Endothelial cell of umbilical vein (primary cell): ENCODE measurements around the gene SSR1. TPM values are rescaled to one million over a fixed set of nuclear protein-coding genes. Genes with fewer than 3 reads are reported as not detected.

Experiments used
- BruUV-seq: library from RNA; stranded (reverse); fragments of 400-500 nt; replicated peaks from 2 replicates; lab custom pipeline; 2021; lab: Mats Ljungman, UMichigan
- CTCF ChIA-PET: fragments of 300-600, 350-600 bp; sonication (Branson Sonifier 250); formaldehyde crosslinking; loops from one replicate; lab custom pipeline; 2021; ENCODE audit warnings: antibody characterized with exemption, inconsistent platforms; lab: Charles Lee
- POLR2A ChIA-PET: fragments of 300-600, 350-600 bp; sonication (Branson Sonifier 250); formaldehyde crosslinking; loops from one replicate; lab custom pipeline; 2021; ENCODE audit warnings: antibody characterized with exemption, inconsistent platforms; lab: Charles Lee
- DNase-seq: peaks from one replicate; pipeline ENCODE4 v3.0.0-alpha.2; 2011; ENCODE audit warnings: low read depth, low spot score
- FAIRE-seq: peaks from 2 replicates; lab custom pipeline; 2011; peaks lifted over from hg19 to GRCh38; lab: Jason Lieb, UNC
- H2AFZ ChIP-seq: 2 replicates; pipeline ENCODE4 v1.6.0; 2012; ENCODE audit warnings: low read depth, low read length, control low read depth, inconsistent platforms
- H3K27ac ChIP-seq: 2 replicates; pipeline ENCODE4 v1.5.1; 2011; ENCODE audit warnings: low read depth, mild to moderate bottlenecking, control low read depth, low read length, moderate library complexity; ENCODE audit not compliant: insufficient read depth
- H3K27me3 ChIP-seq, 2 experiments: 2 replicates each; pipeline versions ENCODE4 v1.6.0 to v1.6.1; 2011; ENCODE audit warnings: low read length in 2 of 2, mixed read lengths in 1 of 2; ENCODE audit not compliant: control insufficient read depth in 2 of 2, insufficient read depth in 2 of 2
- H3K36me3 ChIP-seq, 2 experiments: 2 replicates in 1 of 2; 3 replicates in 1 of 2; pipeline ENCODE4 v1.5.1; 2011; ENCODE audit warnings: low read length in 2 of 2, mild to moderate bottlenecking in 1 of 2, moderate library complexity in 1 of 2; ENCODE audit not compliant: control insufficient read depth in 2 of 2, insufficient read depth in 2 of 2; ENCODE audit errors: extremely low read depth in 1 of 2
- H3K4me1 ChIP-seq: 3 replicates; pipeline ENCODE4 v1.5.1; 2011; ENCODE audit warnings: mild to moderate bottlenecking, low read length; ENCODE audit not compliant: control insufficient read depth, insufficient read depth; ENCODE audit errors: extremely low read depth
- H3K4me2 ChIP-seq: 2 replicates; pipeline ENCODE4 v1.6.1; 2011; ENCODE audit warnings: low read length, control low read depth, mixed read lengths; ENCODE audit not compliant: insufficient read depth
- H3K4me3 ChIP-seq, 3 experiments: fragments of 200-600 bp in 1 of 3; sonication (generic), shearing (Covaris generic) in 1 of 3; replicated peaks in 1 of 3; 2 replicates each; pipeline ENCODE4 v1.5.1; 2011 to 2016; ENCODE audit warnings: control low read depth in 3 of 3, low read length in 3 of 3, mild to moderate bottlenecking in 2 of 3, inconsistent platforms in 1 of 3, low read depth in 1 of 3, moderate library complexity in 1 of 3; ENCODE audit not compliant: insufficient read depth in 1 of 3
- H3K79me2 ChIP-seq: 2 replicates; pipeline ENCODE4 v1.6.0; 2012; ENCODE audit warnings: low read length, inconsistent platforms; ENCODE audit not compliant: control insufficient read depth, insufficient read depth
- H3K9ac ChIP-seq: replicated peaks from 2 replicates; pipeline ENCODE3; 2011; ENCODE audit warnings: low read length, control low read depth; ENCODE audit not compliant: insufficient read depth; ENCODE audit errors: extremely low read depth
- H3K9me1 ChIP-seq: replicated peaks from 3 replicates; pipeline ENCODE4 v1.6.0; 2011; ENCODE audit warnings: mild to moderate bottlenecking, low read length; ENCODE audit not compliant: control insufficient read depth, insufficient read depth; ENCODE audit errors: extremely low read depth
- H3K9me3 ChIP-seq: replicated peaks from 2 replicates; pipeline ENCODE4 v1.5.1; 2012; ENCODE audit warnings: low read length, inconsistent platforms; ENCODE audit not compliant: control insufficient read depth, insufficient read depth
- H4K20me1 ChIP-seq: replicated peaks from 2 replicates; pipeline ENCODE3; 2011; ENCODE audit warnings: mild to moderate bottlenecking, low read length; ENCODE audit not compliant: control insufficient read depth, insufficient read depth; ENCODE audit errors: extremely low read depth
- CTCF ChIP-seq, 2 donors: IDR thresholded peaks; 1 replicate in 1 of 2; 2 replicates in 1 of 2; pipeline ENCODE4 v1.5.1; 2011; ENCODE audit warnings: low read length in 2 of 2, mild to moderate bottlenecking in 2 of 2, moderate library complexity in 2 of 2, control low read depth in 1 of 2, inconsistent platforms in 1 of 2, low read depth in 1 of 2; ENCODE audit not compliant: insufficient read depth in 1 of 2; ENCODE audit errors: extremely low read depth in 1 of 2
- EZH2 ChIP-seq: IDR thresholded peaks from 2 replicates; pipeline ENCODE4 v1.6.1; 2012; ENCODE audit warnings: borderline replicate concordance, low read depth, mild to moderate bottlenecking, moderate library complexity, low read length, inconsistent platforms; ENCODE audit not compliant: severe bottlenecking
- FOS ChIP-seq: IDR thresholded peaks from 2 replicates; pipeline ENCODE4 v1.6.1; 2011; ENCODE audit warnings: mild to moderate bottlenecking, low read length, moderate library complexity, borderline replicate concordance; ENCODE audit not compliant: insufficient read depth
- GATA2 ChIP-seq: IDR thresholded peaks from 2 replicates; pipeline ENCODE4 v1.7.0; 2011; ENCODE audit warnings: low read depth, mild to moderate bottlenecking, moderate library complexity, mixed read lengths, low read length; ENCODE audit not compliant: insufficient read length, insufficient read depth
- JUN ChIP-seq: IDR thresholded peaks from 2 replicates; pipeline ENCODE4 v1.6.1; 2011; ENCODE audit warnings: borderline replicate concordance, low read depth; ENCODE audit not compliant: insufficient read length, insufficient read depth
- MAX ChIP-seq: IDR thresholded peaks from 2 replicates; pipeline ENCODE4 v1.6.1; 2011; ENCODE audit not compliant: insufficient read depth, insufficient read length
- MYC ChIP-seq: IDR thresholded peaks from one replicate; pipeline ENCODE4 v1.6.1; 2011; ENCODE audit warnings: mild to moderate bottlenecking, low read depth, low read length
- POLR2A ChIP-seq: IDR thresholded peaks from 2 replicates; pipeline ENCODE4 v1.6.1; 2012; ENCODE audit warnings: low read depth, mild to moderate bottlenecking, control low read depth, low read length
- POLR2AphosphoS5 ChIP-seq: IDR thresholded peaks from 2 replicates; pipeline ENCODE4 v1.6.1; 2012; ENCODE audit warnings: low read depth, mild to moderate bottlenecking, control low read depth, low read length, moderate library complexity; ENCODE audit not compliant: insufficient read depth
- dilution Hi-C: fragments of 300-500 bp; cut with MboI; formaldehyde crosslinking; loops from one replicate; pipeline ENCODE4 v1.15.0; 2019; ENCODE audit warnings: low sequenced_read_pairs; ENCODE audit not compliant: extremely low pct_ligation_motif_present
- intact Hi-C: fragments of 100-400 bp; cut with micrococcal nuclease; formaldehyde crosslinking; loops from one replicate; pipeline ENCODE4 v1.10.0; 2022
- polyA plus RNA-seq, 4 experiments: library from polyadenylated mRNA; depleted of rRNA in 3 of 4; stranded (reverse) in 3 of 4; unstranded in 1 of 4; fragments of >200 nt; gene quantifications; 2 replicates each; pipeline versions ENCODE4 v1.2.1 to v1.2.3, GENCODE V29; 2011 to 2012; ENCODE audit warnings: missing spikeins in 1 of 4
- total RNA-seq: library from RNA; stranded (reverse); gene quantifications from 2 replicates; pipeline ENCODE4 v1.2.3, GENCODE V29; 2021

Gene SSR1
- total and polyA plus RNA-seq, 2 donors (not counting 3 experiments of a cell fraction or from before 2014, with no cell fraction given), result 70.7 to 187 TPM

GRCh38 chr6:7241160-7241559 lies 71.8 kb downstream of the SSR1 start:
- H3K9me3 ChIP-seq, result no peaks in the 10 kb centered on the region
- CTCF ChIA-PET, result interaction anchor here (1.0 to 4.1 kb wide), 6 partner anchors 10 to 564 kb away, joined by 3 to 28 read pairs (median 4); no protein-coding TSS in a partner anchor
- H2AFZ ChIP-seq, result no peak overlapping the region
- DNase-seq, result no peak
- peaks cover 0 to 20% of the 10 kb centered on the region in 2 experiments for H3K36me3 ChIP-seq
- H3K9me1 ChIP-seq, result no peaks in the 10 kb centered on the region
- POLR2A ChIA-PET, result no interaction called here
- H3K4me1 ChIP-seq, result no peaks in the 10 kb centered on the region
- intact Hi-C loops (no loop called here), dilution Hi-C loops (no loop called here)
- peaks cover 3% of the 10 kb centered on the region for H3K79me2 ChIP-seq
- H4K20me1 ChIP-seq, result peaks cover 2% of the 10 kb centered on the region
- FAIRE-seq, result no peak
- no peak overlapping the region for H3K4me2 ChIP-seq
- TF ChIP-seq MAX (no peak), POLR2AphosphoS5 (no peak), POLR2A (no peak), FOS (no peak), CTCF (IDR thresholded peaks at IDR 0.05; ENCODE audit: extremely low read depth in 1 of 2, insufficient read depth in 1 of 2, low read depth in 1 of 2, low read length in 2 of 2) (no peak), GATA2 (no peak), EZH2 (no peak), JUN (no peak), MYC (no peak)
- no peak overlapping the region for H3K27ac ChIP-seq
- no TSS peak for BruUV-seq
- H3K4me3 ChIP-seq, result no peak overlapping the region
- no peak overlapping the region for H3K9ac ChIP-seq
- no peaks in the 10 kb centered on the region for H3K27me3 ChIP-seq
